Glutamatergic neuron (in vitro differentiated cells): Measurements from ENCODE around the gene ENTPD2. TPM values are rescaled to one million over a fixed set of nuclear protein-coding genes. Genes with fewer than 3 reads are reported as not detected.
A peak's percentile ranks its signal among the peaks of the same experiment; 100 is the strongest.

Source experiments
- DNase-seq: peaks from one replicate; pipeline ENCODE4 v3.0.0; 2022
- H3K27ac Mint-ChIP-seq: one replicate; pipeline ENCODE4 v1.8.0; 2020; ENCODE audit warnings: mild to moderate bottlenecking, mixed read lengths, inconsistent platforms; ENCODE audit not compliant: unreplicated experiment
- H3K27me3 Mint-ChIP-seq: one replicate; pipeline ENCODE4 v1.8.0; 2020; ENCODE audit warnings: mild to moderate bottlenecking, moderate library complexity, mixed read lengths, inconsistent platforms; ENCODE audit not compliant: unreplicated experiment
- H3K36me3 Mint-ChIP-seq: one replicate; pipeline ENCODE4 v1.8.0; 2020; ENCODE audit warnings: mild to moderate bottlenecking, mixed read lengths, inconsistent platforms; ENCODE audit not compliant: unreplicated experiment
- H3K4me1 Mint-ChIP-seq: one replicate; pipeline ENCODE4 v1.8.0; 2020; ENCODE audit warnings: mild to moderate bottlenecking, low read depth, mixed read lengths, inconsistent platforms; ENCODE audit not compliant: unreplicated experiment
- H3K4me3 Mint-ChIP-seq: one replicate; pipeline ENCODE4 v1.8.0; 2020; ENCODE audit warnings: mild to moderate bottlenecking, mixed read lengths, inconsistent platforms; ENCODE audit not compliant: unreplicated experiment
- H3K9me3 Mint-ChIP-seq: one replicate; pipeline ENCODE4 v1.8.0; 2020; ENCODE audit warnings: mild to moderate bottlenecking, moderate library complexity, mixed read lengths, inconsistent platforms; ENCODE audit not compliant: unreplicated experiment
- CTCF ChIP-seq: fragments of 200-600 bp; sonication (generic); IDR thresholded peaks from one replicate; pipeline ENCODE4 v1.5.0; 2021; ENCODE audit not compliant: partially characterized antibody, unreplicated experiment
- total RNA-seq: library from RNA; stranded (reverse); fragmentation: NEBNext Ultra II Directional; extraction: Animal tissue kit (Norgen Biotek cat#: 25700); gene quantifications from one replicate; pipeline ENCODE4 v1.2.1, GENCODE V29; 2021; ENCODE audit not compliant: unreplicated experiment

The ENTPD2 gene
- total RNA-seq, 1 donor from 2014 or later, result 0.69 TPM

- H3K9me3 Mint-ChIP-seq, result peaks cover 4% of the 10 kb centered on the region
- TF ChIP-seq CTCF, result no peak
- no peak for DNase-seq
- no peak overlapping the region for H3K27ac Mint-ChIP-seq
- H3K27me3 Mint-ChIP-seq, result peaks cover 11% of the 10 kb centered on the region
- peak overlapping the region; percentile 75 for H3K4me3 Mint-ChIP-seq
- no peaks in the 10 kb centered on the region for H3K36me3 Mint-ChIP-seq
- H3K4me1 Mint-ChIP-seq, result no peaks in the 10 kb centered on the region
These were observed 25.0 kb upstream of the ENTPD2 start for GRCh38 chr9:137078701-137079400.

- peaks cover 12% of the 10 kb centered on the region for H3K27me3 Mint-ChIP-seq
- H3K36me3 Mint-ChIP-seq, result no peaks in the 10 kb centered on the region
- no peak overlapping the region for H3K4me3 Mint-ChIP-seq
- peaks cover 8% of the 10 kb centered on the region for H3K9me3 Mint-ChIP-seq
- H3K4me1 Mint-ChIP-seq, result no peaks in the 10 kb centered on the region
- no peak for DNase-seq
- no peak for TF ChIP-seq CTCF
- H3K27ac Mint-ChIP-seq, result no peak overlapping the region
These were observed 24.2 kb upstream of the ENTPD2 start for GRCh38 chr9:137077758-137078693.

- H3K36me3 Mint-ChIP-seq, result no peaks in the 10 kb centered on the region
- H3K27me3 Mint-ChIP-seq, result peaks cover 12% of the 10 kb centered on the region
- no peak within 1 kb of the TSS for H3K27ac Mint-ChIP-seq
- peak; percentile 65 for DNase-seq
- H3K4me1 Mint-ChIP-seq, result no peaks in the 10 kb centered on the region
- H3K9me3 Mint-ChIP-seq, result peaks cover 8% of the 10 kb centered on the region
- no peak for TF ChIP-seq CTCF
- no peak within 1 kb of the TSS for H3K4me3 Mint-ChIP-seq
These were observed 23.3 kb upstream of the ENTPD2 start, which contains the start of gene UAP1L1 for GRCh38 chr9:137077010-137077747. Gene UAP1L1 (plus strand): TSS chr9:137077517. CDS start chr9:137077533, 16 bp downstream.

- no peak for TF ChIP-seq CTCF
- Mint-ChIP-seq H3K27ac (no peak overlapping the region), H3K36me3 (no peaks in the 10 kb centered on the region), H3K9me3 (peaks cover 8% of the 10 kb centered on the region), H3K4me3 (no peak overlapping the region), H3K4me1 (no peaks in the 10 kb centered on the region), H3K27me3 (peaks cover 10% of the 10 kb centered on the region)
- no peak for DNase-seq
These were observed 22.8 kb upstream of the ENTPD2 start for GRCh38 chr9:137076636-137077009.
